ENCODE measurements around the gene NPHP4. TPM values are rescaled to one million over a fixed set of nuclear protein-coding genes. Genes with fewer than 3 reads are reported as not detected.

Gene NPHP4
- total RNA-seq, 1 donor from 2014 or later: 12.8 TPM

DNA sequence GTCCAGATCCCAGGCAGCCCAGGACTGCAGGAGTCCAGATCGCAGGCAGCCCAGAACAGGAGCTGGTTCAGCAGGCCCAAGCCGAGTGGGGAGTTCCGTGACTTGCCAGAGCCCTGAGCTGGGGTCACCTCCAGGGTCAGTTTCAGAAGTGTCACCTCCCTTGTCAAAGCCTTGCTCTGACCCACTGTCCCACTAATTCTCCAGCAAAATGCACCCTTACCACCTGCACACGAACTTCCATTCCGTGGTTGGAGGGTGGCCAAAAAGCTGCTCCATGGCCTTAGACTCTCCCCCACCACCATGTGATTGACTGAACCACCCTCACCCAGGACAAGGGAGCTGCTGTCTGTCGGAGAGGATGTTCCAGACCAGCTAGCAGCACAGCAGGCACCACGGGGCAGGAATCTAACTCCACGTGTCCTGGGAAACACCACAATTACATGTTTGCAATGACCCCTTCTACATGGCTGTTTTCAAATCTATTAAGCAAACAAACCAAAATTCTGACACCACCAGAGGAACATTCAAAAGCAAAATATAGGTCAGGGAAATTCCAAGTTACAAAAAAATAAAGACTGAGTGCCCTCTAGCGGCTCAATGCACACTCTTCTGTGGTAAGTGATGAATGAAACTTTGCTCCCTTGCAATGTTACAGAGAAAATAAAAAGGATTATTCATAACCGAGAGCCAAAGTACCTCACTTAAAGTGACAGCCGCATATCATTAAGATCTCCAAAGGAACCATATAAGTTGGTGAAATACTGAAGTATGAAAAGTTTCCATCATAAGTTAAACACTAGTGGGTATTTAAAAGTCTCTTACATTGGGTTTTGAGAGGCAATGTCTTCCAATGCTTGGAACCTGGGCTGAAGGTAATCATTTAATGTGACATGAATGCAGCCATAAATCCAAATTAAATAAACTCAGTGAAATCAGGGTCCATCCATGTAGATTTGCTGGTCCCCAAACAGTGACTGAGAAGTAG is 76.3 kb downstream of the NPHP4 start:
- Mint-ChIP-seq H3K36me3 (ENCODE audit: unreplicated experiment) (no peaks in the 10 kb centered on the region), H3K9me3 (ENCODE audit: unreplicated experiment) (no peaks in the 10 kb centered on the region), H3K27ac (ENCODE audit: unreplicated experiment) (no peak overlapping the region), H3K4me1 (ENCODE audit: unreplicated experiment) (peaks cover 22% of the 10 kb centered on the region), H3K27me3 (ENCODE audit: unreplicated experiment) (no peaks in the 10 kb centered on the region), H3K4me3 (ENCODE audit: unreplicated experiment) (no peak overlapping the region)
- TF ChIP-seq, protein P1, sequence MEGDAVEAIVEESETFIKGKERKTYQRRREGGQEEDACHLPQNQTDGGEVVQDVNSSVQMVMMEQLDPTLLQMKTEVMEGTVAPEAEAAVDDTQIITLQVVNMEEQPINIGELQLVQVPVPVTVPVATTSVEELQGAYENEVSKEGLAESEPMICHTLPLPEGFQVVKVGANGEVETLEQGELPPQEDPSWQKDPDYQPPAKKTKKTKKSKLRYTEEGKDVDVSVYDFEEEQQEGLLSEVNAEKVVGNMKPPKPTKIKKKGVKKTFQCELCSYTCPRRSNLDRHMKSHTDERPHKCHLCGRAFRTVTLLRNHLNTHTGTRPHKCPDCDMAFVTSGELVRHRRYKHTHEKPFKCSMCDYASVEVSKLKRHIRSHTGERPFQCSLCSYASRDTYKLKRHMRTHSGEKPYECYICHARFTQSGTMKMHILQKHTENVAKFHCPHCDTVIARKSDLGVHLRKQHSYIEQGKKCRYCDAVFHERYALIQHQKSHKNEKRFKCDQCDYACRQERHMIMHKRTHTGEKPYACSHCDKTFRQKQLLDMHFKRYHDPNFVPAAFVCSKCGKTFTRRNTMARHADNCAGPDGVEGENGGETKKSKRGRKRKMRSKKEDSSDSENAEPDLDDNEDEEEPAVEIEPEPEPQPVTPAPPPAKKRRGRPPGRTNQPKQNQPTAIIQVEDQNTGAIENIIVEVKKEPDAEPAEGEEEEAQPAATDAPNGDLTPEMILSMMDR (IDR thresholded peaks at IDR 0.05): peak; percentile 82
- DNase-seq (ENCODE audit: extremely low spot score, unreplicated experiment): peak; percentile 80

DNA sequence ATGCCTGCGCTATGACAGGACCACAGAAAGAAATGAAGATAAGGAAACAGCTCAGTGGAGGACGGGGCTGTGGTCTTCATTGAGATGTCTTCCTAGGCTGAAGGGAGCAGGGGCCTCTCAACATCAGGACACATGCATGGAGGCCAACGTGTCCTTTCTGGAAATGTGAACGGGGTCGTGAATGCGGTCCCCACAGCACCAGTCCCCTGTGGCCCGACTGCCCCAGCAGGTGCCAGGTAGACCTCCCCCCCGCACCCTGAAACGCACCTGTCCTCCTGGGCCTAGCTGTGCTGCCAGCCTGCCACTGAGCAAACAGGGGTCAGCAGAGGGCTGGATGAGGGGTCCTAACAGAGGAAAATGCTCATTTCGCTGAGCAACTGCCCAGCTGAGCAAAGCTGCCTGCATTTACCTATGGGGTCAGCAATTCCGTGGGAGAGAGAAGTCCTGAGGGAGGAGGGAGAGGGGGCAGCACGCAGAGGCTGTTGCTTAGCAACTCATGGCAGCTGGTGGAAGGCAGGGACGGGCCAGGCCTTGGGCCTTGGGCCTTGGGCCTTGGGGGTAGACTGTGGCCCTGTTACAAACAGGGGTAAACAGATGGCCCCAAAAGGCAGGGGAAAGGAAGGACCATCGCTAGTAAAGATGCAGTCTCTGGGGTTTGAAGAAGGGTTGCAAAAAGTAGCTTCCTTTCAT is 77.4 kb downstream of the NPHP4 start:
- Mint-ChIP-seq H3K27ac (ENCODE audit: unreplicated experiment) (no peak overlapping the region), H3K36me3 (ENCODE audit: unreplicated experiment) (no peaks in the 10 kb centered on the region), H3K9me3 (ENCODE audit: unreplicated experiment) (no peaks in the 10 kb centered on the region), H3K4me1 (ENCODE audit: unreplicated experiment) (peaks cover 22% of the 10 kb centered on the region), H3K4me3 (ENCODE audit: unreplicated experiment) (no peak overlapping the region), H3K27me3 (ENCODE audit: unreplicated experiment) (no peaks in the 10 kb centered on the region)
- peak; percentile 80 for DNase-seq (ENCODE audit: extremely low spot score, unreplicated experiment)
- TF ChIP-seq, protein P1 (IDR thresholded peaks at IDR 0.05): no peak

DNA sequence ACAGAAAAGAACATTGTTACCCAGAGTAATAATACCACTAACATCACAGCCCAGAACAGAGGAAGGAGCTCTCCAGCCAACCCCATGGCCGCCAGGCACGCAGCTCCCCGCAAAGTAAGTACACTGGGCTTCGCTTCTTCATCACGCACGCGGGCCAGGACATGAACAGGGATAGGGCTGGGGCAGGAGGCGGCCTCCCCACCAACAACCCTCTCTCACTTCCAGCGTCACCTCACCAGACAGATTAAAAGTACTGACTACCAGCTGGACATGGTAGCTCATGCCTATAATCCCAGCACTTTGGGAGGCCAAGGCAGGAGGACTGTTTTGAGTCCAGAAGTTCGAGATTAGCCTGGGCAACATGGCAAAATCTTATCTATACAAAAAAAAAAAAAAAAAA is 78.3 kb downstream of the NPHP4 start:
- peak; percentile 56 for DNase-seq (ENCODE audit: extremely low spot score, unreplicated experiment)
- no peak overlapping the region for H3K4me3 Mint-ChIP-seq (ENCODE audit: unreplicated experiment)
- H3K9me3 Mint-ChIP-seq (ENCODE audit: unreplicated experiment): no peaks in the 10 kb centered on the region
- peaks cover 22% of the 10 kb centered on the region for H3K4me1 Mint-ChIP-seq (ENCODE audit: unreplicated experiment)
- H3K27me3 Mint-ChIP-seq (ENCODE audit: unreplicated experiment): no peaks in the 10 kb centered on the region
- TF ChIP-seq, protein P1 (IDR thresholded peaks at IDR 0.05): no peak
- H3K36me3 Mint-ChIP-seq (ENCODE audit: unreplicated experiment): no peaks in the 10 kb centered on the region
- no peak overlapping the region for H3K27ac Mint-ChIP-seq (ENCODE audit: unreplicated experiment)

DNA sequence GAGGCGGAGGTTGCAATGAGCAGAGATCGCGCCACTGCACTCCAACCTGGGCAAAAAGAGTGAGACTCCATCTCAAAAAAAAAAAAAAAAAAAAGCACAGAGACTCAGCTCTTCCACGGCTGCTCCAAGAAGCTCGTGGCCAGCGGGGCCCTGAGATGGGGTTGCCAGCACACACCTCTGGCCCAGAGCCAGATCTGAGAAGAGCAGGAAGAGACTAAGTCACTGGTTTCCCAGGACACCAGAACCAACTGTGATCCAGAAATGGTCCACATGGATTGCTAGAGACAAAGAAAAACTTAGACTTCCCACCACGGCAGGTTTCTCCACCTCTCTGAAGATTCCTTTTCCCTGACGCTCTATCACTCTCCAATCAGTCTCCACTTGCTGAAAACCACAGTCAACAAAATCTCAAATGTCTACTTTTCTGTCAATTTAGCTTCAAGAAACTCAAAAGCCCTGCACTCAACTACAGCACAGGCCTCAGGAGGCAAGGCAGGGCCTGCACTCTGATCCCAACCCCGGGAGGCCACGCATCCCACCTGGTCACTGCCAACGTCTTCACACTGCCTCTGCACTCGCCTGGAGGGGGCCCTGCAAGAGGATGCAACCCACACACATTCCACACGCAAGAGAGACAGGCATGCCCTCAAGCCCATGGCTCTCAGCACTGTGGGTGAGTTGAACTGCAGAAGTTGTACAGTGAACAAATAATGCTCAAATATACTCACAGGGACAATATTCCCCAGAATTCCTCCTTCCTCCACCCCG is 79.0 kb downstream of the NPHP4 start:
- TF ChIP-seq, protein P1 (IDR thresholded peaks at IDR 0.05): no peak
- no peaks in the 10 kb centered on the region for H3K27me3 Mint-ChIP-seq (ENCODE audit: unreplicated experiment)
- H3K9me3 Mint-ChIP-seq (ENCODE audit: unreplicated experiment): no peaks in the 10 kb centered on the region
- H3K36me3 Mint-ChIP-seq (ENCODE audit: unreplicated experiment): no peaks in the 10 kb centered on the region
- peak overlapping the region; percentile 8 for H3K27ac Mint-ChIP-seq (ENCODE audit: unreplicated experiment)
- H3K4me3 Mint-ChIP-seq (ENCODE audit: unreplicated experiment): no peak overlapping the region
- H3K4me1 Mint-ChIP-seq (ENCODE audit: unreplicated experiment): peaks cover 22% of the 10 kb centered on the region
- peak; percentile 73 for DNase-seq (ENCODE audit: extremely low spot score, unreplicated experiment)
